Psoas muscle (tissue), 8 donors: ENCODE measurements around the gene ARHGAP22. TPM values are rescaled to one million over a fixed set of nuclear protein-coding genes. Genes with fewer than 3 reads are reported as not detected.

Experiments
- ATAC-seq, 4 donors: fragments of 200-7000 bp; cut with Tn5 transposase; one replicate each; pipeline ENCODE4 v1.9.1; 2020; ENCODE audit warnings: moderate library complexity in 3 of 4, mild to moderate bottlenecking in 2 of 4
- DNase-seq, 2 donors: peaks; one replicate each; pipeline ENCODE4 v3.0.0-alpha.2; 2020
- H3K27ac ChIP-seq: fragments of 200-600 bp; one replicate; pipeline ENCODE4 v1.8.0; 2022
- H3K27me3 ChIP-seq, 3 donors: fragments of 200-600 bp in 1 of 3; one replicate each; pipeline versions ENCODE4 v1.6.1 to v1.8.0; 2013 to 2022; ENCODE audit warnings: low read length in 2 of 3, mild to moderate bottlenecking in 2 of 3, moderate library complexity in 1 of 3; ENCODE audit not compliant: insufficient read depth in 3 of 3
- H3K36me3 ChIP-seq, 2 donors: fragments of 200-600 bp in 1 of 2; one replicate each; pipeline versions ENCODE4 v1.6.1 to v1.8.0; 2013 to 2022; ENCODE audit warnings: low read depth in 1 of 2, mild to moderate bottlenecking in 1 of 2, moderate library complexity in 1 of 2; ENCODE audit not compliant: insufficient read depth in 1 of 2
- H3K4me1 ChIP-seq: fragments of 200-600 bp; one replicate; pipeline ENCODE4 v1.8.0; 2022
- H3K4me3 ChIP-seq: fragments of 200-600 bp; one replicate; pipeline ENCODE4 v1.8.0; 2022; ENCODE audit warnings: mild to moderate bottlenecking
- H3K9me3 ChIP-seq: fragments of 200-600 bp; one replicate; pipeline ENCODE4 v1.8.0; 2022
- WGBS, 3 donors: extraction: QIAGEN DNeasy Blood & Tissue Kit; methylation state at CpG; one replicate each; pipeline versions ENCODE4 v1.1.6 to v1.1.7; 2013; 5-methylcytosine and 5-hydroxymethylcytosine counted together
- intact Hi-C, 2 donors: fragments of 100-400 bp; cut with DNase I; formaldehyde crosslinking; loops; one replicate each; pipeline versions ENCODE4 v1.11.0 to v1.14.2; 2022
- polyA plus RNA-seq, 3 donors: library from polyadenylated mRNA; stranded (reverse); fragments of 200-250 nt; gene quantifications; one replicate each; pipeline ENCODE4 v1.2.3, GENCODE V29; 2013
- total RNA-seq, 4 donors: library from RNA; stranded (reverse); fragmentation: NEBNext Ultra II Directional in 2 of 4; extraction: Animal tissue kit (Norgen Biotek cat#: 25700) in 2 of 4; gene quantifications; one replicate each; pipeline versions ENCODE4 v1.2.1 to v1.2.4, GENCODE V29; 2021 to 2023
- TF ChIP-seq, protein P1 (sequence below): fragments of 200-600 bp; IDR thresholded peaks from one replicate; pipeline ENCODE4 v1.8.0; 2022; ENCODE audit warnings: antibody characterized with exemption
- donor health status: healthy with polysubstance abuse.
- donor health status: DM: no; HTN: no; CAD: no; lungs with moderate emphysema.
- donor health status: Bipolar disorder and iron deficiency.
- donor health status: healthy.
- donor health status: DM: yes; HTN: yes; CAD: no.
- donor health status: DM: no; HTN: no; CAD: no.
- donor health status: DM: no; HTN: no; CAD: no.
- donor health status: DM: yes; HTN: yes; CAD: no.

ARHGAP22 gene
- total and polyA plus RNA-seq, 7 donors, result 0.46 to 2.9 (median 1.6) TPM

- TF ChIP-seq, protein P1, sequence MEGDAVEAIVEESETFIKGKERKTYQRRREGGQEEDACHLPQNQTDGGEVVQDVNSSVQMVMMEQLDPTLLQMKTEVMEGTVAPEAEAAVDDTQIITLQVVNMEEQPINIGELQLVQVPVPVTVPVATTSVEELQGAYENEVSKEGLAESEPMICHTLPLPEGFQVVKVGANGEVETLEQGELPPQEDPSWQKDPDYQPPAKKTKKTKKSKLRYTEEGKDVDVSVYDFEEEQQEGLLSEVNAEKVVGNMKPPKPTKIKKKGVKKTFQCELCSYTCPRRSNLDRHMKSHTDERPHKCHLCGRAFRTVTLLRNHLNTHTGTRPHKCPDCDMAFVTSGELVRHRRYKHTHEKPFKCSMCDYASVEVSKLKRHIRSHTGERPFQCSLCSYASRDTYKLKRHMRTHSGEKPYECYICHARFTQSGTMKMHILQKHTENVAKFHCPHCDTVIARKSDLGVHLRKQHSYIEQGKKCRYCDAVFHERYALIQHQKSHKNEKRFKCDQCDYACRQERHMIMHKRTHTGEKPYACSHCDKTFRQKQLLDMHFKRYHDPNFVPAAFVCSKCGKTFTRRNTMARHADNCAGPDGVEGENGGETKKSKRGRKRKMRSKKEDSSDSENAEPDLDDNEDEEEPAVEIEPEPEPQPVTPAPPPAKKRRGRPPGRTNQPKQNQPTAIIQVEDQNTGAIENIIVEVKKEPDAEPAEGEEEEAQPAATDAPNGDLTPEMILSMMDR, result no peak
- 82 to 88% (median 84%) methylated on average over 11 of the region's 11 CpGs for WGBS, 3 donors
- no peaks in the 10 kb centered on the region for H3K36me3 ChIP-seq
- no peak overlapping the region for H3K4me3 ChIP-seq
- intact Hi-C loops, result no loop called here
- ATAC-seq (no peak), DNase-seq (no peak)
- H3K4me1 ChIP-seq, result no peaks in the 10 kb centered on the region
- no peaks in the 10 kb centered on the region for H3K9me3 ChIP-seq
- H3K27me3 ChIP-seq, result no peaks in the 10 kb centered on the region
- no peak overlapping the region for H3K27ac ChIP-seq
These were observed 22.3 kb upstream of the ARHGAP22 start for GRCh38 chr10:48626986-48627731.

DNA sequence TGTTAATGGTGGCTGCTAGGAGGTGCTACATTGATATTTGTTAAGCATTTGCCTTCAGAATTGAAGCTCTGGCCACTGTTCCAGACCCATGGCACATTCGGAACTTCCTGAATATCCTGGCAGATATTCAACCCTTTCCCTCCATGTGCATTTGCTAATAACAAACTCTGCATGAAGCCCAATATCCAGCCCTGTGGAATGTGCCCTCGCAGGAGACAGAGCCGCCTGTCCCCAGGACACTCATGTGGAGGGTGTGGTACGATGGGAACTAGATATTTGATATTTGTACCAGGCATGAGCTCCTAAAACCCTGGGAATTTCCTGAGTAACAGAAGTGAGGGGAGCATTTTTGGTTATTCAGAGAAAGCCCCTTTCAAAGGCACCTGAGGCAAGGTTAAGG lies 21.6 kb upstream of the ARHGAP22 start:
- ATAC-seq, result no peak
- no peak for DNase-seq
- no peaks in the 10 kb centered on the region for H3K36me3 ChIP-seq
- intact Hi-C loops, result no loop called here
- H3K9me3 ChIP-seq, result no peaks in the 10 kb centered on the region
- no peaks in the 10 kb centered on the region for H3K4me1 ChIP-seq
- 45 to 53% (median 48%) methylated on average over 4 of the region's 4 CpGs for WGBS, 3 donors
- H3K27me3 ChIP-seq, result no peaks in the 10 kb centered on the region
- H3K4me3 ChIP-seq, result no peak overlapping the region
- TF ChIP-seq, protein P1, result no peak
- no peak overlapping the region for H3K27ac ChIP-seq

DNA sequence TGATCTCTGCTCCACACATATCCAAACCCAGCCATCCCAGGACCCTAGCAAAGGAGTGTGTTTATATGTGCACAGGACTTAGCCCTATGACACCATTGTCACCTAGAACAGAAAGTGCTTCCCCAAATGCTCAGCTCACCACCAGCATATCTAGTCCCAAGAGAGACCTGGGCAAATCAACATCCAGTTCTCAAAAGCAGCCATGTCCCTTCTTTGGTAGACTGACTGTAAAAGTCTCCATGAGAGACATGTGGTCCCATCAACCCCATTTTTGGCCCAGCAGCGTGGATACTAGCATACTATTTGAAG lies 20.9 kb upstream of the ARHGAP22 start:
- intact Hi-C loops, result no loop called here
- no peaks in the 10 kb centered on the region for H3K9me3 ChIP-seq
- ATAC-seq, result no peak
- no peak overlapping the region for H3K27ac ChIP-seq
- H3K27me3 ChIP-seq, result no peaks in the 10 kb centered on the region
- H3K4me1 ChIP-seq, result no peaks in the 10 kb centered on the region
- no peak for DNase-seq
- no peak overlapping the region for H3K4me3 ChIP-seq
- no peaks in the 10 kb centered on the region for H3K36me3 ChIP-seq
- WGBS, 3 donors, result 73 to 88% (median 83%) methylated on average over 1 of the region's 1 CpG
- TF ChIP-seq, protein P1, result no peak

GRCh38 chr10:48623607-48624132 lies 18.8 kb upstream of the ARHGAP22 start:
- ATAC-seq, result no peak
- TF ChIP-seq, protein P1, result no peak
- no peaks in the 10 kb centered on the region for H3K9me3 ChIP-seq
- intact Hi-C loops, result no loop called here
- H3K4me3 ChIP-seq, result no peak overlapping the region
- no peaks in the 10 kb centered on the region for H3K27me3 ChIP-seq
- no peaks in the 10 kb centered on the region for H3K36me3 ChIP-seq
- WGBS, 3 donors, result 41 to 56% (median 51%) methylated on average over 5 of the region's 5 CpGs
- DNase-seq, result no peak
- H3K27ac ChIP-seq, result no peak overlapping the region
- H3K4me1 ChIP-seq, result no peaks in the 10 kb centered on the region

GRCh38 chr10:48623009-48623408 lies 18.1 kb upstream of the ARHGAP22 start:
- Histone ChIP-seq H3K4me1 (no peaks in the 10 kb centered on the region), H3K27me3 (no peaks in the 10 kb centered on the region), H3K9me3 (no peaks in the 10 kb centered on the region), H3K27ac (no peak overlapping the region), H3K36me3 (no peaks in the 10 kb centered on the region), H3K4me3 (no peak overlapping the region)
- no peak for ATAC-seq
- DNase-seq, result no peak
- WGBS, 3 donors, result 83 to 87% (median 84%) methylated on average over 3 of the region's 3 CpGs
- TF ChIP-seq, protein P1, result no peak
- intact Hi-C loops, result no loop called here
